ENCODE data around the gene DQX1.

Gene DQX1

GRCh38 chr2:74531666-74532065, 5.6 kb upstream of the DQX1 start:
- no peak for DNase-seq (ENCODE audit: insufficient read length, low spot score)
- no peak for TF ChIP-seq POLR2A (IDR thresholded peaks at IDR 0.05; ENCODE audit: low read depth, low read length)
- no peak for FAIRE-seq

- no peak for TF ChIP-seq POLR2A (IDR thresholded peaks at IDR 0.05; ENCODE audit: low read depth, low read length)
- DNase-seq (ENCODE audit: insufficient read length, low spot score) (no peak), FAIRE-seq (no peak)
Measured at GRCh38 chr2:74530239-74531187, 4.5 kb upstream of the DQX1 start.

GRCh38 chr2:74529357-74530238, 3.6 kb upstream of the DQX1 start, which contains the start of the genes AUP1 and HTRA2:
TSS of gene AUP1 (minus strand) at chr2:74529706. CDS start at chr2:74529629, 77 bp downstream.
TSS of gene HTRA2 (plus strand) at chr2:74529933. CDS start at chr2:74530007, 74 bp downstream.
- DNase-seq (ENCODE audit: insufficient read length, low spot score) (peak; percentile 99), FAIRE-seq (no peak)
- TF ChIP-seq POLR2A (IDR thresholded peaks at IDR 0.05; ENCODE audit: low read depth, low read length): peak; percentile 58

GRCh38 chr2:74528600-74529356, 2.7 kb upstream of the DQX1 start:
- no peak for DNase-seq (ENCODE audit: insufficient read length, low spot score)
- no peak for TF ChIP-seq POLR2A (IDR thresholded peaks at IDR 0.05; ENCODE audit: low read depth, low read length)
- no peak for FAIRE-seq

- no peak for DNase-seq (ENCODE audit: insufficient read length, low spot score)
- no peak for TF ChIP-seq POLR2A (IDR thresholded peaks at IDR 0.05; ENCODE audit: low read depth, low read length)
- FAIRE-seq: no peak
Measured at GRCh38 chr2:74527741-74528140, 1.7 kb upstream of the DQX1 start.

GRCh38 chr2:74526649-74527230, 709 bp upstream of the DQX1 start:
- FAIRE-seq (no peak), DNase-seq (ENCODE audit: insufficient read length, low spot score) (no peak)
- no peak for TF ChIP-seq POLR2A (IDR thresholded peaks at IDR 0.05; ENCODE audit: low read depth, low read length)

- FAIRE-seq (no peak), DNase-seq (ENCODE audit: insufficient read length, low spot score) (no peak)
- no peak for TF ChIP-seq POLR2A (IDR thresholded peaks at IDR 0.05; ENCODE audit: low read depth, low read length)
Measured at GRCh38 chr2:74524955-74525716, 895 bp downstream of the DQX1 start.

GRCh38 chr2:74524005-74524404, 2.0 kb downstream of the DQX1 start:
- FAIRE-seq: no peak
- no peak for TF ChIP-seq POLR2A (IDR thresholded peaks at IDR 0.05; ENCODE audit: low read depth, low read length)

GRCh38 chr2:74522516-74522915, 3.5 kb downstream of the DQX1 start:
- DNase-seq (ENCODE audit: insufficient read length, low spot score) (no peak), FAIRE-seq (no peak)
- TF ChIP-seq POLR2A (IDR thresholded peaks at IDR 0.05; ENCODE audit: low read depth, low read length): no peak

More at GRCh38 chr2:74524005-74524404, 2.0 kb downstream of the DQX1 start:
- no peak for DNase-seq (ENCODE audit: insufficient read length, low spot score)

GRCh38 chr2:74516650-74517049, 9.4 kb downstream of the DQX1 start:
- no peak for FAIRE-seq
- no peak for TF ChIP-seq POLR2A (IDR thresholded peaks at IDR 0.05; ENCODE audit: low read depth, low read length)
- no peak for DNase-seq (ENCODE audit: insufficient read length, low spot score)

- no peak for TF ChIP-seq POLR2A (IDR thresholded peaks at IDR 0.05; ENCODE audit: low read depth, low read length)
- DNase-seq (ENCODE audit: insufficient read length, low spot score) (no peak), FAIRE-seq (no peak)
Measured at GRCh38 chr2:74515981-74516633, 9.9 kb downstream of the DQX1 start.
